BLaER1 treated with 17β-estradiol and CSF1 and Interleukin-3, amounts not matched to agents 10 nM and 100 nM (cell line): ENCODE data around the gene ZNRF3.

Source experiments
- H3K27ac ChIP-seq, 11 experiments: shearing (Covaris generic); formaldehyde crosslinking; 2 replicates each; pipeline ENCODE4 v1.8.1; 2022
- H3K27me3 ChIP-seq, 11 experiments: shearing (Covaris generic); formaldehyde crosslinking; 2 replicates each; pipeline ENCODE4 v1.8.1; 2022
- H3K36me3 ChIP-seq, 11 experiments: shearing (Covaris generic); formaldehyde crosslinking; 2 replicates each; pipeline ENCODE4 v1.8.1; 2022
- H3K4me1 ChIP-seq, 10 experiments: shearing (Covaris generic); formaldehyde crosslinking; 2 replicates each; pipeline ENCODE4 v1.8.1; 2022
- H3K4me2 ChIP-seq, 11 experiments: shearing (Covaris generic); formaldehyde crosslinking; 2 replicates each; pipeline ENCODE4 v1.8.1; 2022
- H3K4me3 ChIP-seq, 10 experiments: shearing (Covaris generic); formaldehyde crosslinking; 2 replicates each; pipeline ENCODE4 v1.8.1; 2022
- H3K9ac ChIP-seq, 11 experiments: shearing (Covaris generic); formaldehyde crosslinking; 2 replicates each; pipeline ENCODE4 v1.8.1; 2022
- H3K9me3 ChIP-seq, 11 experiments: shearing (Covaris generic); formaldehyde crosslinking; replicated peaks in 1 of 11; 2 replicates each; pipeline ENCODE4 v1.8.1; 2022
- H4K20me1 ChIP-seq, 11 experiments: shearing (Covaris generic); formaldehyde crosslinking; 2 replicates each; pipeline ENCODE4 v1.8.1; 2022
- Cebpa-rat ChIP-seq, 11 experiments: shearing (Covaris generic); IDR thresholded peaks; 2 replicates each; pipeline ENCODE4 v1.8.1; 2022

ZNRF3 gene

GRCh38 chr22:28889478-28890024, 6.2 kb downstream of the ZNRF3 start:
- no peak overlapping the region for H3K27ac ChIP-seq

GRCh38 chr22:28891156-28891733, 7.9 kb downstream of the ZNRF3 start:
- no peaks in the 10 kb centered on the region for H3K36me3 ChIP-seq
- no peak overlapping the region for H3K27ac ChIP-seq
- no peak for TF ChIP-seq Cebpa-rat (IDR thresholded peaks at IDR 0.05)
- no peak overlapping the region for H3K4me3 ChIP-seq
- H3K9me3 ChIP-seq: no peaks in the 10 kb centered on the region
- no peak overlapping the region for H3K9ac ChIP-seq
- H3K27me3 ChIP-seq: no peaks in the 10 kb centered on the region
- peak overlapping the region in 4 of 11 experiments; percentile 2 to 11 (median 8); a peak in 2 of 22 replicates for H3K4me2 ChIP-seq
- H3K4me1 ChIP-seq: peaks cover 14 to 45% (median 37%) of the 10 kb centered on the region in 10 experiments
- H4K20me1 ChIP-seq: peaks cover 0 to 93% (median 44%) of the 10 kb centered on the region in 11 experiments; a peak in 12 of 22 replicates

More at GRCh38 chr22:28889478-28890024, 6.2 kb downstream of the ZNRF3 start:
- H3K9ac ChIP-seq: no peak overlapping the region
- H3K4me3 ChIP-seq: no peak overlapping the region
- H3K27me3 ChIP-seq: peaks cover 0 to 10% (median 6%) of the 10 kb centered on the region in 11 experiments; a peak in 11 of 22 replicates
- no peaks in the 10 kb centered on the region for H3K36me3 ChIP-seq
- no peaks in the 10 kb centered on the region for H3K9me3 ChIP-seq
- TF ChIP-seq Cebpa-rat (IDR thresholded peaks at IDR 0.05): no peak
- H3K4me1 ChIP-seq: peaks cover 14 to 42% (median 29%) of the 10 kb centered on the region in 10 experiments
- no peak overlapping the region for H3K4me2 ChIP-seq
- peaks cover 0 to 100% (median 60%) of the 10 kb centered on the region in 11 experiments; a peak in 17 of 22 replicates for H4K20me1 ChIP-seq

- H3K27ac ChIP-seq: no peak overlapping the region
- H3K4me1 ChIP-seq: peaks cover 24 to 55% (median 47%) of the 10 kb centered on the region in 10 experiments
- peaks cover 0 to 87% (median 34%) of the 10 kb centered on the region in 11 experiments; a peak in 11 of 22 replicates for H4K20me1 ChIP-seq
- H3K36me3 ChIP-seq: no peaks in the 10 kb centered on the region
- no peaks in the 10 kb centered on the region for H3K9me3 ChIP-seq
- no peak overlapping the region for H3K4me3 ChIP-seq
- TF ChIP-seq Cebpa-rat (IDR thresholded peaks at IDR 0.05): no peak
- H3K4me2 ChIP-seq: peak overlapping the region in 7 of 11 experiments; percentile 1 to 13 (median 8); a peak in 4 of 22 replicates
- no peaks in the 10 kb centered on the region for H3K27me3 ChIP-seq
- H3K9ac ChIP-seq: no peak overlapping the region
Observed at GRCh38 chr22:28892175-28892731, 8.9 kb downstream of the ZNRF3 start.

DNA sequence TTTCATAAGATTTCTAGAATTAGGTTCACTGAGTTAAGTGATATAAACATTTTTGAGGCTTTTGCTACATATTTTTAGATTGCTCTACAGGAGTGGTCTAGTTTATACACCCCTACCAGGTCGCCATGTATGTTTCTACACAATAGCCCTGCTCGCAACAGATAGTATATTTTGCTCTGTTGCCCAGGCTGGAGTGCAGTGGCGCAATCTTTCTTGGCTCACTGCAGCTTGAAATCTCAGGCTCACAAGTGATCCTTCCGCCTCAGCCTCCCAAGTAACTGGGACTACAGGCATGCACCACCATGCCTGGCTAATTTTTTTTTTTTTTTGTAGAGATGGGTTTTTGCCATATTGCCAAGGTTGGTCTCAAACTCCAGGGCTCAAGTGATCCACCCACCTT, 10.4 kb downstream of the ZNRF3 start:
- Histone ChIP-seq H3K27me3 (no peaks in the 10 kb centered on the region), H3K27ac (no peak overlapping the region), H3K4me1 (peaks cover 39 to 71% (median 63%) of the 10 kb centered on the region in 10 experiments), H3K4me3 (no peak overlapping the region), H4K20me1 (peaks cover 0 to 87% (median 24%) of the 10 kb centered on the region in 11 experiments; a peak in 11 of 22 replicates), H3K4me2 (peak overlapping the region in 10 of 11 experiments; percentile 56 to 94 (median 72); a peak in 20 of 22 replicates), H3K36me3 (no peaks in the 10 kb centered on the region), H3K9me3 (no peaks in the 10 kb centered on the region), H3K9ac (no peak overlapping the region)
- TF ChIP-seq Cebpa-rat (IDR thresholded peaks at IDR 0.05): peak in 1 of 11 experiments; percentile 29; a peak in 1 of 22 replicates

DNA sequence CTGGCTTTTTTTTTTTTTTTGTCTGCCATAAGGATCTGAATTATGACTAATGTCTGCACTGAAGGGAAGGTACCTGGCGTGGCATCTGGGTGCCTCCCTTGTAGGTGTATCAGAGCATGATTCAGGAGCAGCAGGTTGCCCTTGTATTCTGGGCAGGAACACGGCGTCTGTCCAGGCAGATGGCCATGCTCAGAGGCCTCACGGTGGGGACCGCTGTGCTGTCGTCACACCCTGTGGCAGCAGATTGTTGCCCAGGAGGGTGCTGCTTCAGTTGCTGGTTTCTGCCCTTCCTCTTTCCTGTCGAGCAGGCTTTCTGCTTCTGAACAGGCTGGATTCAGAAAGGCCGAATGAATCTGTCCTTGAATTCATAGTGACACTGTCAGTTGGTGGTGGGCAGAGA, 11.0 kb downstream of the ZNRF3 start:
- H3K36me3 ChIP-seq: no peaks in the 10 kb centered on the region
- H3K27me3 ChIP-seq: no peaks in the 10 kb centered on the region
- TF ChIP-seq Cebpa-rat (IDR thresholded peaks at IDR 0.05): no peak
- peak overlapping the region; percentile 56 to 94 (median 72) for H3K4me2 ChIP-seq
- peaks cover 44 to 76% (median 68%) of the 10 kb centered on the region in 10 experiments for H3K4me1 ChIP-seq
- no peaks in the 10 kb centered on the region for H3K9me3 ChIP-seq
- H3K4me3 ChIP-seq: no peak overlapping the region
- peak overlapping the region in 8 of 11 experiments; percentile 2 to 64 (median 30); a peak in 13 of 22 replicates for H3K27ac ChIP-seq
- peak overlapping the region in 6 of 11 experiments; percentile 3 to 41 (median 8); a peak in 5 of 22 replicates for H3K9ac ChIP-seq
- H4K20me1 ChIP-seq: peaks cover 0 to 87% (median 22%) of the 10 kb centered on the region in 11 experiments; a peak in 11 of 22 replicates

DNA sequence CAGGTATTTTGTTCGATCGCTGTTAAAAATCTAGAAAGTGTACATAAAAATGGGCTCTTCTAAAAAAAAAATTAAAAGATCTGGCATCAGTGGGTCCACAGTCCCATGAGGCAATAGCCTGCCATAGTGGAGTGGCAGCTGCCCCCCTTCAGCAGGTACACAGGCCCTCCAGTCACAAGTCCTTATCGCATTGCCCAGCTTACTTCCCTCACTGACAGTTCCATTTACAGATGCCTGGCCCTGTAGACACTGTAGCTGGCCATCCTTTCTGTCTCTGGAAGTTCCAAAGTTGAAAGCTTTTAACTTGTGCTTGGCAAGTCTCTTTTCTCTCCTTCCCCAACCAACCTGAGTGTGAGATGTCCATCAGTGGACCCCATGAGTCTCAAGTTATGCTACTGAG, 11.4 kb downstream of the ZNRF3 start:
- Histone ChIP-seq H3K9me3 (no peaks in the 10 kb centered on the region), H3K27me3 (no peaks in the 10 kb centered on the region)
- TF ChIP-seq Cebpa-rat (IDR thresholded peaks at IDR 0.05): no peak

GRCh38 chr22:28896611-28897010, 13.2 kb downstream of the ZNRF3 start:
- Histone ChIP-seq H3K4me2 (peak overlapping the region; percentile 23 to 94 (median 77)), H3K36me3 (no peaks in the 10 kb centered on the region), H3K9ac (peak overlapping the region in 7 of 11 experiments; percentile 5 to 52 (median 29); a peak in 7 of 22 replicates), H4K20me1 (peaks cover 0 to 87% (median 12%) of the 10 kb centered on the region in 11 experiments; a peak in 11 of 22 replicates), H3K9me3 (no peaks in the 10 kb centered on the region), H3K27me3 (no peaks in the 10 kb centered on the region), H3K4me1 (peaks cover 55 to 87% (median 80%) of the 10 kb centered on the region in 10 experiments), H3K4me3 (no peak overlapping the region), H3K27ac (peak overlapping the region in 9 of 11 experiments; percentile 35 to 67 (median 56); a peak in 16 of 22 replicates)
- TF ChIP-seq Cebpa-rat (IDR thresholded peaks at IDR 0.05): no peak

More for the DNA sequence above, 11.4 kb downstream of the ZNRF3 start:
- Histone ChIP-seq H3K4me1 (peaks cover 49 to 81% (median 72%) of the 10 kb centered on the region in 10 experiments), H3K9ac (peak overlapping the region in 6 of 11 experiments; percentile 3 to 41 (median 8); a peak in 5 of 22 replicates), H3K27ac (peak overlapping the region in 8 of 11 experiments; percentile 2 to 64 (median 30); a peak in 13 of 22 replicates), H4K20me1 (peaks cover 0 to 87% (median 23%) of the 10 kb centered on the region in 11 experiments; a peak in 11 of 22 replicates), H3K4me3 (no peak overlapping the region), H3K36me3 (no peaks in the 10 kb centered on the region), H3K4me2 (peak overlapping the region; percentile 56 to 94 (median 72))

DNA sequence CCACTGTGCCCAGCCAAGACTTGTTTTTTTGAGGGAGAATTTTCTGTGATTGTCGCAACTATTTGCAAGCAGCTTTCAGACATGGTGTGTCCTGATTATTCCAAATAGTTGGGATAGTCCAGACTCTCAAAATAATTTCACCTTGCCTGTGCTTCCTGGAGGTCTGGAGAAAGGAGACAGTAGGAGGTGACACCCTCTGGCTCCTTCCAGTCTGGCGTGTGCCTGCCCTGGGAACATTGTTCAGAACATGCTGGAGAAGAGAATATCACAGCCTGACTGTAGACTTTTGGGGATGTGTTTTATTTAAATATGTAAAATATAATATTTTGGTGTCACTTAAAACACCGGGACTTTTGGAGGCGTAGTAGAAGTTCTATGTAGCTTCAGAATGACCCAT, 14.9 kb downstream of the ZNRF3 start:
- peaks cover 0 to 87% (median 5%) of the 10 kb centered on the region in 11 experiments; a peak in 11 of 22 replicates for H4K20me1 ChIP-seq
- peaks cover 55 to 77% (median 74%) of the 10 kb centered on the region in 10 experiments for H3K4me1 ChIP-seq
- peak overlapping the region in 9 of 11 experiments; percentile 50 to 71 (median 65); a peak in 16 of 22 replicates for H3K27ac ChIP-seq
- H3K36me3 ChIP-seq: no peaks in the 10 kb centered on the region
- no peaks in the 10 kb centered on the region for H3K9me3 ChIP-seq
- no peak for TF ChIP-seq Cebpa-rat (IDR thresholded peaks at IDR 0.05)
- H3K9ac ChIP-seq: peak overlapping the region in 3 of 11 experiments; percentile 32 to 47 (median 37); a peak in 1 of 22 replicates
- H3K4me3 ChIP-seq: no peak overlapping the region
- no peaks in the 10 kb centered on the region for H3K27me3 ChIP-seq
- peak overlapping the region in 10 of 11 experiments; percentile 61 to 94 (median 78); a peak in 19 of 22 replicates for H3K4me2 ChIP-seq
